HG02884 (cell line): Measurements from ENCODE around the gene EPN2.

Experiments
- ATAC-seq: cut with Tn5 transposase; IDR thresholded peaks from one replicate; pipeline ENCODE4 v1.9.1; 2021; ENCODE audit warnings: mild to moderate bottlenecking, moderate library complexity; ENCODE audit not compliant: unreplicated experiment

The EPN2 gene

GRCh38 chr17:19291646-19292376 lies 54.6 kb downstream of the EPN2 start:
- ATAC-seq, result no peak

- ATAC-seq, result no peak
Observed at GRCh38 chr17:19292377-19292711, 55.2 kb downstream of the EPN2 start.

- no peak for ATAC-seq
Observed at GRCh38 chr17:19294443-19294842, 57.3 kb downstream of the EPN2 start.

- ATAC-seq, result no peak
Observed at GRCh38 chr17:19295473-19296135, 58.4 kb downstream of the EPN2 start.

- no peak for ATAC-seq
Observed at GRCh38 chr17:19296786-19297778, 59.9 kb downstream of the EPN2 start.

GRCh38 chr17:19298569-19299213 lies 61.5 kb downstream of the EPN2 start:
- ATAC-seq, result no peak

GRCh38 chr17:19299214-19299747 lies 62.1 kb downstream of the EPN2 start:
- no peak for ATAC-seq

GRCh38 chr17:19299866-19300265 lies 62.7 kb downstream of the EPN2 start:
- ATAC-seq, result no peak

- no peak for ATAC-seq
Observed at GRCh38 chr17:19301274-19301951, 64.2 kb downstream of the EPN2 start.

GRCh38 chr17:19301973-19302372 lies 64.8 kb downstream of the EPN2 start:
- ATAC-seq, result no peak

- ATAC-seq, result no peak
Observed at GRCh38 chr17:19302791-19303331, 65.7 kb downstream of the EPN2 start.

GRCh38 chr17:19303367-19303776 lies 66.2 kb downstream of the EPN2 start:
- no peak for ATAC-seq

- ATAC-seq, result no peak
Observed at GRCh38 chr17:19304209-19304608, 67.0 kb downstream of the EPN2 start.

- ATAC-seq, result no peak
Observed at GRCh38 chr17:19304751-19305150, 67.6 kb downstream of the EPN2 start.

GRCh38 chr17:19305256-19305655 lies 68.1 kb downstream of the EPN2 start:
- no peak for ATAC-seq

GRCh38 chr17:19305761-19306159 lies 68.6 kb downstream of the EPN2 start:
- ATAC-seq, result no peak

GRCh38 chr17:19306160-19307111 lies 69.3 kb downstream of the EPN2 start:
- ATAC-seq, result peak; percentile 82

GRCh38 chr17:19307521-19307920 lies 70.4 kb downstream of the EPN2 start:
- no peak for ATAC-seq

GRCh38 chr17:19308398-19308797 lies 71.2 kb downstream of the EPN2 start:
- no peak for ATAC-seq
